Esophagus squamous epithelium (tissue), 4 donors: Measurements from ENCODE around the gene SULT1B1.

Experiments
- POLR2A ChIP-seq, 4 donors: fragments of 450-650 bp; IDR thresholded peaks; one replicate each; pipeline ENCODE4 v1.6.1; 2017; ENCODE audit warnings: antibody characterized with exemption in 4 of 4, mild to moderate bottlenecking in 4 of 4, moderate library complexity in 3 of 4
- TF ChIP-seq, protein P1 (sequence below), 6 experiments: fragments of 450-650 bp in 4 of 6; fragments of 200-600 bp in 2 of 6; sonication (generic) in 2 of 6; IDR thresholded peaks; one replicate each; pipeline ENCODE4 v1.5.1; 2016 to 2019; ENCODE audit warnings: antibody characterized with exemption in 6 of 6, mild to moderate bottlenecking in 4 of 6, moderate library complexity in 4 of 6

DNA sequence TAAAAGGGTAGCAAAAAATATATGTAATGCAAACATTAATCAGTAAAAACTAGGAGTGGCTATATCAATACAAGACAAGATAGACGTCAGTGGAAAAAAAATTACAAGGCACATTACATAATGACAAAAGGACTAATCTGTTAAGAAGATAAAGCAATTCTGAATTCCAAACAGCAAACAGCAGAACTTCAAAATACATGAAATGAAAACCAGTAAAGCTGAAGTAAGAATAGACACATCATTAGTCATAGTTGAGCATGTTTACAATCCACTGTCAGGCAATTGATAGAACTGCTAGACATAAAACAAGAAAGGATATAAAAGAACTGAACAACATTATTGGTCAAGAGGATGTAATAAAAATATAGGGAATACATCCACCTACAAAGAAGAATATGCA lies 12.2 kb downstream of the SULT1B1 start:
- TF ChIP-seq, protein P1, sequence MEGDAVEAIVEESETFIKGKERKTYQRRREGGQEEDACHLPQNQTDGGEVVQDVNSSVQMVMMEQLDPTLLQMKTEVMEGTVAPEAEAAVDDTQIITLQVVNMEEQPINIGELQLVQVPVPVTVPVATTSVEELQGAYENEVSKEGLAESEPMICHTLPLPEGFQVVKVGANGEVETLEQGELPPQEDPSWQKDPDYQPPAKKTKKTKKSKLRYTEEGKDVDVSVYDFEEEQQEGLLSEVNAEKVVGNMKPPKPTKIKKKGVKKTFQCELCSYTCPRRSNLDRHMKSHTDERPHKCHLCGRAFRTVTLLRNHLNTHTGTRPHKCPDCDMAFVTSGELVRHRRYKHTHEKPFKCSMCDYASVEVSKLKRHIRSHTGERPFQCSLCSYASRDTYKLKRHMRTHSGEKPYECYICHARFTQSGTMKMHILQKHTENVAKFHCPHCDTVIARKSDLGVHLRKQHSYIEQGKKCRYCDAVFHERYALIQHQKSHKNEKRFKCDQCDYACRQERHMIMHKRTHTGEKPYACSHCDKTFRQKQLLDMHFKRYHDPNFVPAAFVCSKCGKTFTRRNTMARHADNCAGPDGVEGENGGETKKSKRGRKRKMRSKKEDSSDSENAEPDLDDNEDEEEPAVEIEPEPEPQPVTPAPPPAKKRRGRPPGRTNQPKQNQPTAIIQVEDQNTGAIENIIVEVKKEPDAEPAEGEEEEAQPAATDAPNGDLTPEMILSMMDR (IDR thresholded peaks at IDR 0.05): no peak
- no peak for TF ChIP-seq POLR2A (IDR thresholded peaks at IDR 0.05)
